ENCODE data around the gene HSPA1B.

Gene HSPA1B

DNA sequence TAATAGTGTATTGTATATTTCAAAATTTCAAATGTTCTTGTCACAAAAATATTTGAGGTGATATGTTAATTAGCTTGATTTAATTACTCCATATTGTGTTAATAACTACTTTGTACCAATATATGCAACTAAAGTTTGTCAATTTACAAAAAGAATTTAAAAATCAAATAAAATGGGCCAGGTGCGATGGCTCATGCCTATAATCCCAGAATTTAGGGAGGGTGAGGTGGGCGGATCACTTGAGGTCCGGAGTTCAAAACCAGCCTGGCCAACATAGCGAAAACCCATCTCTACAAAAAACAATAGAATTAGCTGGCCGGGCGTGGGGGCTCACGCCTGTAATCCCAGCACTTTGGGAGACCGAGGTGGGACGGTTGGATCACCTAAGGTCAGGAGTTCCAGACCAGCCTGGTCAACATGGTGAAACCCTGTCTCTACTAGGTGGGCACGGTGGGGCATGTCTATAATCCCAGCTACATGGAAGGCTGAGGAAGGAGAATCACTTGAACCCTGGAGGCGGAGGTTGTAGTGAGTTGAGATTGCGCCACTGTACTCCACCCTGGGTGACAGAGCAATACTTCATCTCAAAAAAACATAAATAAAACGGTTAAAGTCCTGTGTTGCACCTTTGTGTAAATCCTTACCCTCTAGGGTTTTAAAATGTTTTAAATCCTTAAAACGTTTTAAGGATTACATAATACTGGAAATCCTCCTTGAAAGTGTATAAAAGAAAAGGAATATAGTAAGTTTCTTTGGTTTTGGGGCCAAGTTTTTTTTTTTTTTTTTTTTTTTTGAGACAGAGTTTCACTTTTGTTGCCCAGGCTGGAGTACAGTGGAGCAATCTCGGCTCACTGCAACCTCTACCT is 4.0 kb downstream of the HSPA1B start:
- TF ChIP-seq FOXM1 (IDR thresholded peaks at IDR 0.05; ENCODE audit: borderline replicate concordance), result no peak
- TF ChIP-seq PKNOX1 (IDR thresholded peaks at IDR 0.05), result peak; percentile 36; the same call in 1 of the 2 replicates
- no peak for TF ChIP-seq ELF4 (IDR thresholded peaks at IDR 0.05)
- no peak for TF ChIP-seq LEF1 (IDR thresholded peaks at IDR 0.05; ENCODE audit: borderline replicate concordance)
- no peak for TF ChIP-seq NFRKB (IDR thresholded peaks at IDR 0.05)
- TF ChIP-seq ZNF384 (IDR thresholded peaks at IDR 0.05), result peak; percentile 85
- ChIA-PET CTCF (interaction anchor here (0.6 to 2.0 kb wide), 6 partner anchors 12 to 145 kb away, joined by 3 to 7 read pairs (median 4); partner anchors contain the start of gene VARS1), POLR2A (interaction anchor here (0.9 to 7.2 kb wide), 12 partner anchors 12 to 1140 kb away, joined by 3 to 65 read pairs (median 8); partner anchors contain the start of genes BAG6, DDAH2, HSPA1A and HSPA1L)
- no peak for DNase-seq (ENCODE audit: extremely low spot score)

GRCh38 chr6:31834367-31835250 is 7.1 kb downstream of the HSPA1B start:
- POLR2A ChIA-PET, result interaction anchor here (0.9 to 12.0 kb wide), 10 partner anchors 8 to 174 kb away, joined by 3 to 104 read pairs (median 10); partner anchors contain the start of genes C6orf47, HSPA1A, HSPA1B and HSPA1L
- CTCF ChIA-PET, result interaction anchor here (1.0 kb wide), 1 partner anchor 44 kb away, joined by 4 read pairs; no protein-coding TSS in a partner anchor
- DNase-seq (ENCODE audit: extremely low spot score), result peak; percentile 85
- TF ChIP-seq PKNOX1 (IDR thresholded peaks at IDR 0.05), result no peak; the same call in 1 of the 2 replicates
- no peak for TF ChIP-seq ARNT (IDR thresholded peaks at IDR 0.05)
- TF ChIP-seq ELF4 (IDR thresholded peaks at IDR 0.05), result peak; percentile 91
- peak; percentile 78 for TF ChIP-seq L3MBTL2 (conservative IDR thresholded peaks at IDR 0.05)
- TF ChIP-seq SP1 (IDR thresholded peaks at IDR 0.05), result no peak
- TF ChIP-seq FOXK2 (IDR thresholded peaks at IDR 0.05), result no peak
- no peak for TF ChIP-seq HDGF (IDR thresholded peaks at IDR 0.05; ENCODE audit: borderline replicate concordance)

DNA sequence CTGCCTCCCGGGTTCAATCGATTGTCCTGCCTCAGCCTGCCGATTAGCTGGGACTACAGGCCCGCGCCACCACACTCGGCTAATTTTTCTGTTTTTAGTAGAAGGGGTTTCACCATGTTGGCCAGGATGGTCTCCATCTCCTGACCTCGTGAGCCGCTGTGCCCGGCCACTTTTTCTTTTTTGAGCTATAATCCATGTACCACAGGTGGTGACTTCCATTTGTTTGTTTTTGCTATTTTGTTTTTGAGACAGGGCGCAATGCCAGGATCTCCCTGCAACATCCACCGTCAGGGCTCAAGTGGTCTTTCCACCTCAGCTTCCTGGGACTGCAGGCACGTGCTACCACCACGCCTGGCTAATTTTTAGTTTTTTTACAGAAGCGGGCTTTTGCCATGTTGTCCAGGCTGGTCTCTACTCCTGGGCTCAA is 8.5 kb downstream of the HSPA1B start:
- TF ChIP-seq SUZ12 (IDR thresholded peaks at IDR 0.05) (no peak), LEF1 (IDR thresholded peaks at IDR 0.05; ENCODE audit: borderline replicate concordance) (no peak), ARNT (IDR thresholded peaks at IDR 0.05) (no peak), ELF4 (IDR thresholded peaks at IDR 0.05) (no peak), TARDBP (IDR thresholded peaks at IDR 0.05) (no peak), FOXA1 (IDR thresholded peaks at IDR 0.05) (no peak), CTBP1 (IDR thresholded peaks at IDR 0.05; ENCODE audit: borderline replicate concordance) (no peak), FOXM1 (IDR thresholded peaks at IDR 0.05; ENCODE audit: borderline replicate concordance) (no peak), L3MBTL2 (conservative IDR thresholded peaks at IDR 0.05) (no peak)
- ChIA-PET POLR2A (interaction anchor here (0.9 to 12.0 kb wide), 10 partner anchors 8 to 175 kb away, joined by 3 to 104 read pairs (median 6); partner anchors contain the start of genes ABHD16A, C6orf47, HSPA1A and HSPA1B), CTCF (interaction anchor here (0.7 kb wide), 1 partner anchor 58 kb away, joined by 6 read pairs; no protein-coding TSS in a partner anchor)
- DNase-seq (ENCODE audit: extremely low spot score), result no peak

- no peak for TF ChIP-seq ARNT (IDR thresholded peaks at IDR 0.05)
- TF ChIP-seq PKNOX1 (IDR thresholded peaks at IDR 0.05), result no peak
- no peak for TF ChIP-seq LEF1 (IDR thresholded peaks at IDR 0.05; ENCODE audit: borderline replicate concordance)
- TF ChIP-seq ELF4 (IDR thresholded peaks at IDR 0.05), result no peak
- TF ChIP-seq BHLHE40 (IDR thresholded peaks at IDR 0.05; ENCODE audit: borderline replicate concordance), result no peak
- no peak for TF ChIP-seq SP1 (IDR thresholded peaks at IDR 0.05)
- TF ChIP-seq FOXM1 (IDR thresholded peaks at IDR 0.05; ENCODE audit: borderline replicate concordance), result no peak
- no peak for TF ChIP-seq L3MBTL2 (conservative IDR thresholded peaks at IDR 0.05)
- no peak for TF ChIP-seq FOXA1 (IDR thresholded peaks at IDR 0.05)
- TF ChIP-seq ZNF384 (IDR thresholded peaks at IDR 0.05), result no peak
- no peak for TF ChIP-seq HDGF (IDR thresholded peaks at IDR 0.05; ENCODE audit: borderline replicate concordance)
- no peak for TF ChIP-seq SUZ12 (IDR thresholded peaks at IDR 0.05)
- no peak for TF ChIP-seq TARDBP (IDR thresholded peaks at IDR 0.05)
- TF ChIP-seq CTBP1 (IDR thresholded peaks at IDR 0.05; ENCODE audit: borderline replicate concordance), result no peak
- TF ChIP-seq FOXK2 (IDR thresholded peaks at IDR 0.05), result no peak
- TF ChIP-seq NFRKB (IDR thresholded peaks at IDR 0.05), result no peak
- CTCF ChIA-PET, result interaction anchor here (0.8 kb wide), 1 partner anchor 10 kb away, joined by 3 read pairs; no protein-coding TSS in a partner anchor
- POLR2A ChIA-PET, result interaction anchor here (0.7 to 12.0 kb wide), 11 partner anchors 7 to 176 kb away, joined by 3 to 104 read pairs (median 5); partner anchors contain the start of genes ABHD16A, C6orf47, HSPA1A and HSPA1B
- no peak for DNase-seq (ENCODE audit: extremely low spot score)
Measured at GRCh38 chr6:31836474-31837368, 9.2 kb downstream of the HSPA1B start.
